ENCODE measurements around the gene PPP3CA.

Gene PPP3CA

DNA sequence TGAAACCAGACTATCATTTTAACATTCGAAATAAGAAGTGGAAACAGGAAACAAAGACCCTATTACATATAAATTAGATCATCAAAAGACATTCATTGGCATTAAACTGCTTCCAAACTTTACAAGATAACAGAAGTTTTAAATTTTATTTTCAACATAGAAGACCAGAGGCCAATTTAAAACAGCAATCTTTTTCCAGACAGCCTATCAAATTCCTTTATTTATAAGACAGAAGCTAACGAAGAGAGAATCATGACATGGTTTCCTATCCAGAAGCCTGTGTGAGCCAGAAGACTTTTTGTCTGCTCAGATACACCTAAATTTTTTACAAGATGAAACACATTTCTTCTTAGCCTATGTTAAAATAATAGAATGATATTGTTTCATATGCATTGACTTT lies 291.9 kb downstream of the PPP3CA start:
- intact Hi-C loops (cut with DNase I; ENCODE audit: low total_unique reads): no loop called here
- no peak for DNase-seq
- H3K4me3 ChIP-seq: no peak overlapping the region
- no peaks in the 10 kb centered on the region for H3K36me3 ChIP-seq
- no peaks in the 10 kb centered on the region for H3K4me1 ChIP-seq
- no peaks in the 10 kb centered on the region for H3K9me3 ChIP-seq
- no peak overlapping the region for H3K27ac ChIP-seq
- no peaks in the 10 kb centered on the region for H3K27me3 ChIP-seq
- TF ChIP-seq, protein P1, sequence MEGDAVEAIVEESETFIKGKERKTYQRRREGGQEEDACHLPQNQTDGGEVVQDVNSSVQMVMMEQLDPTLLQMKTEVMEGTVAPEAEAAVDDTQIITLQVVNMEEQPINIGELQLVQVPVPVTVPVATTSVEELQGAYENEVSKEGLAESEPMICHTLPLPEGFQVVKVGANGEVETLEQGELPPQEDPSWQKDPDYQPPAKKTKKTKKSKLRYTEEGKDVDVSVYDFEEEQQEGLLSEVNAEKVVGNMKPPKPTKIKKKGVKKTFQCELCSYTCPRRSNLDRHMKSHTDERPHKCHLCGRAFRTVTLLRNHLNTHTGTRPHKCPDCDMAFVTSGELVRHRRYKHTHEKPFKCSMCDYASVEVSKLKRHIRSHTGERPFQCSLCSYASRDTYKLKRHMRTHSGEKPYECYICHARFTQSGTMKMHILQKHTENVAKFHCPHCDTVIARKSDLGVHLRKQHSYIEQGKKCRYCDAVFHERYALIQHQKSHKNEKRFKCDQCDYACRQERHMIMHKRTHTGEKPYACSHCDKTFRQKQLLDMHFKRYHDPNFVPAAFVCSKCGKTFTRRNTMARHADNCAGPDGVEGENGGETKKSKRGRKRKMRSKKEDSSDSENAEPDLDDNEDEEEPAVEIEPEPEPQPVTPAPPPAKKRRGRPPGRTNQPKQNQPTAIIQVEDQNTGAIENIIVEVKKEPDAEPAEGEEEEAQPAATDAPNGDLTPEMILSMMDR (IDR thresholded peaks at IDR 0.05): no peak

DNA sequence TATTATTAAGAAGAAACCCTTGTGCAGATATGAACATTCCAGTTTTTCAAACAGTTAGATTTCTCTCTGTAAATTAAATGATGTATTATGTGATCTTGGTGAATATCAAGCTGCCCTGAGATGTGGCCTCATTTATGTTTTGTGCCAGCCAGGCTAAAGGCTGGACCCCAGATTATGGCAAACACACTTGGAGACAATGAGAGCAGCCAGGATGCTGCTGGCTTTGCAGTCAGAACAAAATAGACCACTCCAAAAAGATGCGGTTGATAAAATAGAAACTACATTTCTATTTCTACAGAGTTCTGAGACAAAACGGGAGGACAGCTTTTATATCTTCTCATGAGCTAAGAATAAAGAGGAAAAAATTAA lies 296.5 kb downstream of the PPP3CA start:
- intact Hi-C loops (cut with DNase I; ENCODE audit: low total_unique reads): no loop called here
- no peaks in the 10 kb centered on the region for H3K4me1 ChIP-seq
- TF ChIP-seq, protein P1 (IDR thresholded peaks at IDR 0.05): no peak
- H3K9me3 ChIP-seq: no peaks in the 10 kb centered on the region
- DNase-seq: no peak
- H3K27ac ChIP-seq: no peak overlapping the region
- no peaks in the 10 kb centered on the region for H3K36me3 ChIP-seq
- no peaks in the 10 kb centered on the region for H3K27me3 ChIP-seq
- no peak overlapping the region for H3K4me3 ChIP-seq

DNA sequence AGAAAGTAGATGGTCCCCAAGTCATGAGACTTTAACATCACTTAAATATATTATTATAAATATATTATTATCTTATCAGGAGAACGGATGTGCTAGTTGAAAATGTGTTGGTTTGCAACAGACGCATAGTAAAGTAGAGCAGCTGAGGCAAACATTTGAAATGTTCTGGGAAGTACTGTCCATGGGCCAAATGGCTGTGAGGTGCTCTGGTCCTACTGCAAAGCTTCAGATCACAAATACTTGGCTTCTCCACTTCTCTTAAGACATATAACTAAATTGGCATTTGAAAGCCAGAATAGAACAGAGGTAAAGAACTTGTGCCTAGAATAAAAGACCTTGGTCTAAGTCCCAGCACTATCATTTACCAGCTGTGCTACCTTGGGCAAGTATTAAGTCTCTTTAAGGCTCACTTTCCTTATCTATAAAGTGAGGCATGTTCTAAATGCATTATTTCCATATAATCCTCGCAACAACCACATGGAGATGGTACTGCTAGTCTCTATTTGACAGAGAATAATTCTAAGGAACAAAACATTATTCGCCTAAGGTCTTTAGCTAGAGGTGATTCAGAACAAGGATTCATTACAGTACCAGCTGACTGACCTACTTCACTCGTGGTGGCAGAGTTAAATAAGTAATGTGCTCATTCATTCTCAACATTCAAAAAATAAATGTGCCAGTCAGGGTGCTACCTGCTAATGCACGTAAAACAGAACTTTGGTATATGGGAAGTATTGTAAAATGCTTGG lies 297.1 kb downstream of the PPP3CA start:
- Histone ChIP-seq H3K4me1 (no peaks in the 10 kb centered on the region), H3K9me3 (no peaks in the 10 kb centered on the region), H3K27me3 (no peaks in the 10 kb centered on the region), H3K36me3 (no peaks in the 10 kb centered on the region), H3K4me3 (no peak overlapping the region), H3K27ac (no peak overlapping the region)
- TF ChIP-seq, protein P1 (IDR thresholded peaks at IDR 0.05): no peak
- intact Hi-C loops (cut with DNase I; ENCODE audit: low total_unique reads): no loop called here
- no peak for DNase-seq

DNA sequence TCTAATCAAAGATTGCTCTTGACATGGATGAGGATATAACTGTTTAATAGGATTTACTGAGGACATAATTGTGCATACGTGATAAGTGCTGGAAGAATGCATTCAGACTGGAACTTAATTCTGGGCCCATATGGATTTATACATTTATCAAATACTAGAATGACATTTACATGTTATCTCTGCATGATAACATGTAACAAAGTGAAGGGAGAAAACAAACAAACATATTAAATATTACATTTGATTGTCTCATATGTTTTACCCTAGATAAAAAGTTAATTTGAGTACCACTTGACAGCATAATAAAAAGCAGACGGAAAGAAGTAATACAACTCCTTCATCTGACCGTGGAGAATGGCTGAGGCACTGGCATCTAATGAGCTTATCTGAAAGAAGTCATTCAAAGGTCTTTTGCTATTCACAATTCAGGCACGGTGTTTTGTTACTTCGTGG lies 297.8 kb downstream of the PPP3CA start:
- no peak for DNase-seq
- Histone ChIP-seq H3K4me1 (no peaks in the 10 kb centered on the region), H3K9me3 (no peaks in the 10 kb centered on the region), H3K27ac (no peak overlapping the region), H3K27me3 (no peaks in the 10 kb centered on the region), H3K36me3 (no peaks in the 10 kb centered on the region), H3K4me3 (no peak overlapping the region)
- intact Hi-C loops (cut with DNase I; ENCODE audit: low total_unique reads): no loop called here
- TF ChIP-seq, protein P1 (IDR thresholded peaks at IDR 0.05): no peak

DNA sequence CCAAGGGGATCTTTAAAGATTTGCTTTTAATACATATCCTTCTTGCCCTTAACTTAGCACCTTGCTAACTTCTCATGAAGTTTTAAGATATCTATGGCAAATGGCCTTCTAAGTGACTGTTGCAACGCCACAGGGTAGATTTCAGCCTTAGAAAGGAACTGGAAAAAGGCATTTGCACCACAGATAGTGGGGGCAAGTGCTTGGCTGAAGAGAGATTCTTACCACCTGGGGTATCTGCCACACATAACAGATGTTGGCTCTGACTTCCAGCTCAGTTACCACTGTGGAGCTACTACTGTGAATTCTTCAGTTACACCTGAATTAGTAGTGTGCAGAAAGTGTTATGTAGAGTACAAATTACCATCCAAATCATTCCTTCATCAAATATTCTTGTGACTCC lies 302.6 kb downstream of the PPP3CA start:
- no peak overlapping the region for H3K27ac ChIP-seq
- intact Hi-C loops (cut with DNase I; ENCODE audit: low total_unique reads): no loop called here
- no peaks in the 10 kb centered on the region for H3K36me3 ChIP-seq
- no peak overlapping the region for H3K4me3 ChIP-seq
- DNase-seq: no peak
- peaks cover 0 to 9% (median 0%) of the 10 kb centered on the region in 4 donors for H3K4me1 ChIP-seq
- H3K9me3 ChIP-seq: no peaks in the 10 kb centered on the region
- H3K27me3 ChIP-seq: no peaks in the 10 kb centered on the region
- TF ChIP-seq, protein P1 (IDR thresholded peaks at IDR 0.05): no peak

Measured in tibial artery (tissue), 4 donors.